SK-N-SH (cell line): ENCODE measurements around the gene XCR1.
"Not testable (repeated sequence)": the region's sequence is repeated elsewhere in the genome, so short reads cannot be mapped to it uniquely, and the experiment has no call there.

Source experiments
- CTCF ChIP-seq: fragments of 200-600 bp; sonication (generic); IDR thresholded peaks from 2 replicates; pipeline ENCODE4 v1.6.1; 2017; ENCODE audit warnings: antibody characterized with exemption, mild to moderate bottlenecking, moderate library complexity
- EP300 ChIP-seq, 2 experiments: IDR thresholded peaks; 2 replicates each; pipeline versions ENCODE4 v1.4.0 to v1.6.1; 2012; ENCODE audit warnings: borderline replicate concordance in 1 of 2, low read depth in 1 of 2, low read length in 1 of 2
- FOXM1 ChIP-seq: IDR thresholded peaks from 2 replicates; pipeline ENCODE4 v1.4.0; 2012; ENCODE audit warnings: low read depth, mild to moderate bottlenecking
- GABPA ChIP-seq: IDR thresholded peaks from 2 replicates; pipeline ENCODE4 v1.4.0; 2012; ENCODE audit warnings: low read depth, mild to moderate bottlenecking
- GATA2 ChIP-seq: sonication (generic); formaldehyde crosslinking; IDR thresholded peaks from 2 replicates; pipeline ENCODE4 v1.5.0; 2020; ENCODE audit warnings: mild to moderate bottlenecking, missing genetic modification reagents
- IRF3 ChIP-seq: fragments of 150-350 bp; IDR thresholded peaks from 2 replicates; pipeline ENCODE4 v1.6.1; 2016; ENCODE audit warnings: mild to moderate bottlenecking, low read depth, low read length
- MAX ChIP-seq: IDR thresholded peaks from 2 replicates; pipeline ENCODE4 v1.4.0; 2012; ENCODE audit warnings: low read depth
- MXI1 ChIP-seq: IDR thresholded peaks from 2 replicates; pipeline ENCODE4 v1.6.1; 2012; ENCODE audit warnings: mild to moderate bottlenecking, low read depth, low read length, improper control_type of control experiment
- POLR2AphosphoS5 ChIP-seq: IDR thresholded peaks from 2 replicates; pipeline ENCODE4 v1.6.1; 2012; ENCODE audit warnings: low read depth, low read length
- RAD21 ChIP-seq: IDR thresholded peaks from 2 replicates; pipeline ENCODE4 v1.6.1; 2012; ENCODE audit warnings: mild to moderate bottlenecking, low read length
- REST ChIP-seq: IDR thresholded peaks from 2 replicates; pipeline ENCODE4 v1.6.1; 2012; ENCODE audit warnings: mild to moderate bottlenecking, low read depth, low read length, moderate library complexity
- SIN3A ChIP-seq: IDR thresholded peaks from 2 replicates; pipeline ENCODE4 v1.6.1; 2012; ENCODE audit warnings: low read depth, mild to moderate bottlenecking, low read length, moderate library complexity, borderline replicate concordance
- SMC3 ChIP-seq: IDR thresholded peaks from 2 replicates; pipeline ENCODE4 v1.6.1; 2012; ENCODE audit warnings: low read depth, low read length, improper control_type of control experiment
- TCF12 ChIP-seq: IDR thresholded peaks from 2 replicates; pipeline ENCODE4 v1.4.0; 2012

GRCh38 chr3:46038071-46038470 is 10.8 kb upstream of the XCR1 start:
- not testable (repeated sequence) for TF ChIP-seq CTCF; POLR2AphosphoS5; GATA2; IRF3; EP300 (IDR thresholded peaks at IDR 0.05; ENCODE audit: borderline replicate concordance in 1 of 2, low read depth in 1 of 2, low read length in 1 of 2); FOXM1; GABPA; TCF12; RAD21; REST; SIN3A; MXI1; MAX; SMC3
